ENCODE results near the gene RHEB. TPM values are rescaled to one million over a fixed set of nuclear protein-coding genes. Genes with fewer than 3 reads are reported as not detected.

RHEB gene
- total and polyA plus RNA-seq, 2 of the 13 experiments (the other 11 are each of a cell fraction or from before 2014, with no cell fraction given), result 55.0 to 77.6 TPM

DNA sequence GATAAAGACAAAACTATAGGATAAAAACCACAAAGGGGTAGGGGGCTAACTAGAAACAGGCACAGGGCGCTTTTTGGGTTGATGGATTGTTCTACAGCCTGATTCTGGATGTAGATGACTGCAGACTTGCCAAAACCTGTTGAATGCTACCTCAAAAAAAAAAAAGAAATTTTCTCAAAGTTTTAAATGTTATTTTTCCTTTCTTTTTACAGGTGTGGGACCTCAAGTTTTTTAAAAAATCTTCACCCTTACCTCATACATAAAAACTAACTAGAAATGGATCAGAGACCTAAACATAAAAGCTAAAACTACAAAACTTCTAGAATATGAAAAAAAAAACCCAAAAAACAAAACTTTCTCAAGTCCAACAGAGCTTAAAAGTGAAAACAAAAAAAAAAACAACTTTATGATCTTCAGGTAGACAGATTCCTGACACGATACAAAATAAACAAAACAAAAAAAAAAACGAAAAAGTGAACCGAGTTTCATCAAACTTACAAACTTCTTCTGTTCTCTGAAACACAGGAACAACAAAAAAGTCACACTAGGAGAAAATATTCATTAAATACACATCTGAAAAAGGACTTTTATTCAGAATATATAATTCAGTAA is 14.9 kb downstream of the RHEB start (continued):
- TF ChIP-seq YY1 (IDR thresholded peaks at IDR 0.05; ENCODE audit: insufficient read depth, insufficient replicate concordance, low read depth, low read length) (no peak), SIX4 (CRISPR knock-in tag; IDR thresholded peaks at IDR 0.05) (no peak), ZNF501 (CRISPR knock-in tag; IDR thresholded peaks at IDR 0.05) (no peak), JUND (CRISPR knock-in tag; IDR thresholded peaks at IDR 0.05) (no peak), DR1 (CRISPR knock-in tag; IDR thresholded peaks at IDR 0.05) (no peak), JARID2 (CRISPR knock-in tag; IDR thresholded peaks at IDR 0.05; ENCODE audit: insufficient replicate concordance) (no peak), ZNF263 (CRISPR knock-in tag; IDR thresholded peaks at IDR 0.05) (no peak)
- TF ChIP-seq, protein P1, sequence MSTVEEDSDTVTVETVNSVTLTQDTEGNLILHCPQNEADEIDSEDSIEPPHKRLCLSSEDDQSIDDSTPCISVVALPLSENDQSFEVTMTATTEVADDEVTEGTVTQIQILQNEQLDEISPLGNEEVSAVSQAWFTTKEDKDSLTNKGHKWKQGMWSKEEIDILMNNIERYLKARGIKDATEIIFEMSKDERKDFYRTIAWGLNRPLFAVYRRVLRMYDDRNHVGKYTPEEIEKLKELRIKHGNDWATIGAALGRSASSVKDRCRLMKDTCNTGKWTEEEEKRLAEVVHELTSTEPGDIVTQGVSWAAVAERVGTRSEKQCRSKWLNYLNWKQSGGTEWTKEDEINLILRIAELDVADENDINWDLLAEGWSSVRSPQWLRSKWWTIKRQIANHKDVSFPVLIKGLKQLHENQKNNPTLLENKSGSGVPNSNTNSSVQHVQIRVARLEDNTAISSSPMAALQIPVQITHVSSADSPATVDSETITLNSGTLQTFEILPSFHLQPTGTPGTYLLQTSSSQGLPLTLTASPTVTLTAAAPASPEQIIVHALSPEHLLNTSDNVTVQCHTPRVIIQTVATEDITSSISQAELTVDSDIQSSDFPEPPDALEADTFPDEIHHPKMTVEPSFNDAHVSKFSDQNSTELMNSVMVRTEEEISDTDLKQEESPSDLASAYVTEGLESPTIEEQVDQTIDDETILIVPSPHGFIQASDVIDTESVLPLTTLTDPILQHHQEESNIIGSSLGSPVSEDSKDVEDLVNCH (CRISPR knock-in tag; IDR thresholded peaks at IDR 0.05), result no peak

DNA sequence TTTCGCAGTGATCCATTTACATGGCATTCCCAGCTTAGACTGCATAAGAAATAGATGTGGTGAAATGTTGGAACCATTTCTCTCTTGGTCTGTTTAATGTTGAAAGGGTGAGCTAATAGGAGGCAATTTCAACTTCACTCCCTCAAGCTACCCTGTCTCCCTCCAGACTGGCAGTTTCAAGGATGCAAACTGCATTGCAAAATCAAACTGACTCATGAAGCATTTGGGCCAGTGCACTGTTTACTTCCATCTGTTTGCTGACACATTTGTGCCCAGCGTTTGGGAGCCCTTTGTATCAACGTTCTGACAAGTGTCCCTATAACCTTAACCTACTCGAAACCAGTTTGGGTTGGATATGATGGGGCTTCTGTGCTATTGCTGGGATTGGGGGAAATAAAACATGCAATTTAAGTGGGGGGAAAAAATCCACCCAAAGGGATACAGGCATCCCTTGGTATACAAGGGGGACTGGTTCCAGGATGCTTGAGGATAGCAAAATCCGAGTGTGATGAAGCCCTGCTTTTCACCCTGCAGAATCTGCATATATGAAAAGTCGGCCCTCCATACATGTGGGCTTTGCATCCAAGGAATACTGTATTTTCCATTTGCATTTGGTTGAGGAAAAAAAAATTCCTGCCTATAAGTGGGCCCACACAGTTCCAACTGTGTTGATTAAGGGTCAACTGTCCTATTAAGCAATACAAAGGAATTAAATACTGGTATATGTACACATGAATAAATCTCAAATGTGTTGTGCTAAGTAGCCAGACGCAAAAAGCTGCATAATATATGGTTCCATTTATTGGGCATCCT is 15.6 kb downstream of the RHEB start:
- in situ Hi-C loops (cut with HindIII; ENCODE audit: extremely low pct_ligation_motif_present, low pct_unique_long_range_greater_than_20kb) (no loop called here), intact Hi-C loops (cut with micrococcal nuclease; ENCODE audit: unreplicated experiment) (no loop called here)
- Histone ChIP-seq H3K79me2 (ENCODE audit: insufficient read depth, low read length) (peaks cover 100% of the 10 kb centered on the region), H3K4me2 (ENCODE audit: low read depth, low read length) (peak overlapping the region; percentile 47; the same call in 1 of the 2 replicates), H3K27me3 (ENCODE audit: control insufficient read depth in 1 of 2, insufficient read depth in 2 of 2, low read length in 2 of 2) (no peaks in the 10 kb centered on the region), H2AFZ (ENCODE audit: low read length) (no peak overlapping the region), H3K9me3 (ENCODE audit: low read length) (no peaks in the 10 kb centered on the region), H3K4me1 (ENCODE audit: insufficient read depth, low read length) (peaks cover 65% of the 10 kb centered on the region), H4K20me1 (ENCODE audit: insufficient read depth, low read length) (peaks cover 71% of the 10 kb centered on the region), H3K9ac (ENCODE audit: insufficient read depth, low read depth, low read length) (no peak overlapping the region), H3K36me3 (replicated peaks in 1 of 2; ENCODE audit: control insufficient read depth in 1 of 2, insufficient read depth in 2 of 2, low read length in 2 of 2) (no peaks in the 10 kb centered on the region; a peak in 1 of 5 replicates), H3K27ac (ENCODE audit: extremely low read length, insufficient read depth, low read length) (peak overlapping the region; percentile 3), H3K4me3 (replicated peaks in 1 of 3; ENCODE audit: insufficient read depth in 1 of 3, low read depth in 2 of 3, low read length in 3 of 3) (no peak overlapping the region)
- FAIRE-seq, result peak; percentile 55
- ATAC-seq, result peak; percentile 96
- DNase-seq (ENCODE audit: low spot score), result peak; percentile 85
- BruUV-seq (replicated peaks), result no TSS peak
- WGBS (ENCODE audit: low lambda C conversion rate), result 46% methylated on average over 7 of the region's 7 CpGs
- CTCF ChIA-PET (ENCODE audit: low intra/inter-chr PET ratio, low total read pairs), result no interaction called here
- POLR2A ChIA-PET, result interaction anchor here (0.8 to 1.5 kb wide), 2 partner anchors 9 to 16 kb away, joined by 3 to 9 read pairs; partner anchors contain the start of gene RHEB
- TF ChIP-seq ZNF256 (CRISPR knock-in tag; conservative IDR thresholded peaks at IDR 0.05), result no peak
- no peak for TF ChIP-seq KLF6 (CRISPR knock-in tag; IDR thresholded peaks at IDR 0.05)
- TF ChIP-seq CEBPB (IDR thresholded peaks at IDR 0.05; ENCODE audit: borderline replicate concordance, low read depth, low read length), result peak; percentile 93
- TF ChIP-seq, protein P2, sequence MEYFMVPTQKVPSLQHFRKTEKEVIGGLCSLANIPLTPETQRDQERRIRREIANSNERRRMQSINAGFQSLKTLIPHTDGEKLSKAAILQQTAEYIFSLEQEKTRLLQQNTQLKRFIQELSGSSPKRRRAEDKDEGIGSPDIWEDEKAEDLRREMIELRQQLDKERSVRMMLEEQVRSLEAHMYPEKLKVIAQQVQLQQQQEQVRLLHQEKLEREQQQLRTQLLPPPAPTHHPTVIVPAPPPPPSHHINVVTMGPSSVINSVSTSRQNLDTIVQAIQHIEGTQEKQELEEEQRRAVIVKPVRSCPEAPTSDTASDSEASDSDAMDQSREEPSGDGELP (IDR thresholded peaks at IDR 0.05; ENCODE audit: borderline replicate concordance, low read depth), result 0 out of 2 replicates have a peak, but pooled peaks have one; percentile 12
- TF ChIP-seq DDIT3 (CRISPR knock-in tag; IDR thresholded peaks at IDR 0.05), result no peak
- TF ChIP-seq NFRKB (IDR thresholded peaks at IDR 0.05), result no peak
- TF ChIP-seq TCF7 (IDR thresholded peaks at IDR 0.05; ENCODE audit: low read depth), result 0 out of 2 replicates have a peak, but pooled peaks have one; percentile 2
- peak; percentile 57; the same call in 1 of the 2 replicates for TF ChIP-seq JUND (CRISPR knock-in tag; IDR thresholded peaks at IDR 0.05)
- TF ChIP-seq, protein P3, sequence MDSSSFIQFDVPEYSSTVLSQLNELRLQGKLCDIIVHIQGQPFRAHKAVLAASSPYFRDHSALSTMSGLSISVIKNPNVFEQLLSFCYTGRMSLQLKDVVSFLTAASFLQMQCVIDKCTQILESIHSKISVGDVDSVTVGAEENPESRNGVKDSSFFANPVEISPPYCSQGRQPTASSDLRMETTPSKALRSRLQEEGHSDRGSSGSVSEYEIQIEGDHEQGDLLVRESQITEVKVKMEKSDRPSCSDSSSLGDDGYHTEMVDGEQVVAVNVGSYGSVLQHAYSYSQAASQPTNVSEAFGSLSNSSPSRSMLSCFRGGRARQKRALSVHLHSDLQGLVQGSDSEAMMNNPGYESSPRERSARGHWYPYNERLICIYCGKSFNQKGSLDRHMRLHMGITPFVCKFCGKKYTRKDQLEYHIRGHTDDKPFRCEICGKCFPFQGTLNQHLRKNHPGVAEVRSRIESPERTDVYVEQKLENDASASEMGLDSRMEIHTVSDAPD (CRISPR knock-in tag; IDR thresholded peaks at IDR 0.05), result no peak
- no peak for TF ChIP-seq ZNF530 (CRISPR knock-in tag; IDR thresholded peaks at IDR 0.05; ENCODE audit: low read depth)
- no peak for TF ChIP-seq ZSCAN9 (CRISPR knock-in tag; IDR thresholded peaks at IDR 0.05; ENCODE audit: borderline replicate concordance)

Measured in HepG2 (cell line).